GM20431 (cell line): ENCODE data around the gene MRS2.

Experiments used
- in situ Hi-C: fragments of 300-500 bp; cut with MseI, MboI; formaldehyde crosslinking; loops from one replicate; pipeline ENCODE4 v1.15.0; 2020; ENCODE audit warnings: low sequenced_read_pairs; ENCODE audit not compliant: unreplicated experiment

MRS2 gene

GRCh38 chr6:24458941-24459340 is 56.2 kb downstream of the MRS2 start:
- in situ Hi-C loops = no loop called here

GRCh38 chr6:24460966-24461365 is 58.2 kb downstream of the MRS2 start:
- in situ Hi-C loops = no loop called here

GRCh38 chr6:24464253-24465038 is 61.7 kb downstream of the MRS2 start:
- in situ Hi-C loops = no loop called here

- in situ Hi-C loops = no loop called here
These were observed 67.1 kb downstream of the MRS2 start for GRCh38 chr6:24469811-24470210.

GRCh38 chr6:24472181-24472580 is 69.4 kb downstream of the MRS2 start:
- in situ Hi-C loops = no loop called here
